ENCODE data around the gene AEBP2. TPM values are rescaled to one million over a fixed set of nuclear protein-coding genes. Genes with fewer than 3 reads are reported as not detected.

Gene AEBP2
- total and polyA plus RNA-seq, 2 of the 4 experiments (the other 2 are of a cell fraction) = 15.5 to 21.7 TPM

- CTCF ChIA-PET = interaction anchor here (0.6 kb wide), 1 partner anchor 145 kb away, joined by 3 read pairs; no protein-coding TSS in a partner anchor
Measured at GRCh38 chr12:19480459-19480858, 41.2 kb downstream of the AEBP2 start.

More at GRCh38 chr12:19480459-19480858, 41.2 kb downstream of the AEBP2 start:
- H2AFZ ChIP-seq (replicated peaks; ENCODE audit: low read length, poor library complexity) = no peak overlapping the region
- H4K5ac ChIP-seq (ENCODE audit: low read depth, low read length) = no peak overlapping the region
- H3K23ac ChIP-seq (ENCODE audit: low read depth, low read length) = no peak overlapping the region
- POLR2A ChIA-PET (ENCODE audit: unreplicated experiment) = no interaction called here
- H3K56ac ChIP-seq (ENCODE audit: extremely low read depth, insufficient read depth, low read length) = no peak overlapping the region
- H3K79me1 ChIP-seq (ENCODE audit: low read depth in 1 of 2, low read length in 2 of 2) = peaks cover 38 to 65% of the 10 kb centered on the region in 2 experiments
- H2AK9ac ChIP-seq (replicated peaks; ENCODE audit: low read depth, low read length, poor library complexity) = no peak overlapping the region
- H3K4ac ChIP-seq (ENCODE audit: low read depth, low read length) = no peak overlapping the region
- no peak overlapping the region for H3K4me2 ChIP-seq (ENCODE audit: low read depth, low read length)
- H3K9ac ChIP-seq (ENCODE audit: low read depth, low read length) = no peak overlapping the region
- H3K9me3 ChIP-seq (ENCODE audit: control insufficient read depth, insufficient read depth, low read length) = peaks cover 5% of the 10 kb centered on the region; the same call in 1 of the 2 replicates
- no peak overlapping the region for H2BK15ac ChIP-seq (ENCODE audit: low read depth, low read length)
- H3K9me1 ChIP-seq (ENCODE audit: insufficient read depth, low read length) = peaks cover 11% of the 10 kb centered on the region
- no peak overlapping the region for H2AK5ac ChIP-seq (ENCODE audit: low read depth, low read length)
- no peak overlapping the region for H4K91ac ChIP-seq (ENCODE audit: insufficient read depth, low read depth, low read length)
- peaks cover 2% of the 10 kb centered on the region; the same call in 1 of the 2 replicates for H3K4me1 ChIP-seq (ENCODE audit: control insufficient read depth, insufficient read depth, low read length)
- H3K27me3 ChIP-seq (ENCODE audit: control insufficient read depth, insufficient read depth, low read length) = no peaks in the 10 kb centered on the region
- no peak overlapping the region for H2BK20ac ChIP-seq (ENCODE audit: low read depth, low read length)
- peaks cover 7% of the 10 kb centered on the region for H3K36me3 ChIP-seq (ENCODE audit: control insufficient read depth, insufficient read depth, low read length)
- H3K27ac ChIP-seq (ENCODE audit: insufficient read depth, low read length) = no peak overlapping the region
- dilution Hi-C loops (cut with HindIII; ENCODE audit: low sequenced_read_pairs, unreplicated experiment) = no loop called here
- no peak overlapping the region for H4K8ac ChIP-seq (ENCODE audit: low read depth in 2 of 2, low read length in 2 of 2)
- ATAC-seq (ENCODE audit: low read depth) (no peak), DNase-seq (no peak)
- H3K18ac ChIP-seq (ENCODE audit: low read depth, low read length) = no peak overlapping the region
- no TSS peak for BruUV-seq (replicated peaks)
- TF ChIP-seq NFE2L2 (IDR thresholded peaks at IDR 0.05; ENCODE audit: low read depth, low read length) = no peak
- TF ChIP-seq MAFK (IDR thresholded peaks at IDR 0.05; ENCODE audit: low read depth, low read length) = no peak
- H3K4me3 ChIP-seq (ENCODE audit: insufficient read depth, low read depth, low read length) = no peak overlapping the region
- H4K20me1 ChIP-seq (ENCODE audit: insufficient read depth, low read length) = peaks cover 59% of the 10 kb centered on the region
- H3K14ac ChIP-seq (replicated peaks; ENCODE audit: low read depth, low read length) = no peak overlapping the region
- intact Hi-C loops (cut with micrococcal nuclease) = no loop called here
- no peak overlapping the region for H2BK5ac ChIP-seq (ENCODE audit: low read depth, low read length, poor library complexity, severe bottlenecking)
- in situ Hi-C loops (cut with MboI; ENCODE audit: low sequenced_read_pairs) = no loop called here
- no CpG with 5 or more reads among the region's 1 CpG for WGBS, 2 experiments (ENCODE audit: extremely low coverage in 2 of 2, insufficient read length in 1 of 2)
- H2BK120ac ChIP-seq (ENCODE audit: low read depth, low read length) = no peak overlapping the region

Measured in IMR-90 (cell line).